WERI-Rb-1 (cell line): ENCODE results near the gene KRTCAP2.
A peak's percentile ranks its signal among the peaks of the same experiment; 100 is the strongest.
"Not testable (repeated sequence)": the region's sequence is repeated elsewhere in the genome, so short reads cannot be mapped to it uniquely, and the experiment has no call there.

ENCODE experiments used
- DNase-seq: peaks from one replicate; pipeline ENCODE4 v3.0.0-alpha.2; 2020
- H3K27ac ChIP-seq: fragments of 250-450 bp; sonication (Bioruptor Pico); 2 replicates; pipeline ENCODE4 v1.5.1; 2020; ENCODE audit warnings: mild to moderate bottlenecking, moderate library complexity
- H3K27me3 ChIP-seq: fragments of 250-450 bp; sonication (Bioruptor Pico); 2 replicates; pipeline ENCODE4 v1.5.1; 2021; ENCODE audit warnings: mild to moderate bottlenecking, low read depth, moderate library complexity; ENCODE audit not compliant: insufficient read depth, severe bottlenecking
- H3K36me3 ChIP-seq: fragments of 250-450 bp; sonication (Bioruptor Pico); 2 replicates; pipeline ENCODE4 v1.5.1; 2020; ENCODE audit warnings: mild to moderate bottlenecking, moderate library complexity
- H3K4me3 ChIP-seq: 2 replicates; pipeline ENCODE4 v1.5.1; 2011; ENCODE audit warnings: low read depth, mild to moderate bottlenecking, control low read depth, low read length
- H3K9me3 ChIP-seq: fragments of 250-450 bp; sonication (Bioruptor Pico); 2 replicates; pipeline ENCODE4 v1.5.1; 2021; ENCODE audit warnings: mild to moderate bottlenecking, moderate library complexity; ENCODE audit not compliant: severe bottlenecking
- CTCF ChIP-seq: IDR thresholded peaks from 2 replicates; pipeline ENCODE4 v1.5.1; 2011; ENCODE audit warnings: low read depth, mild to moderate bottlenecking, control low read depth, inconsistent platforms, low read length

The KRTCAP2 gene

GRCh38 chr1:155198547-155198906 lies 25.4 kb upstream of the KRTCAP2 start:
- TF ChIP-seq CTCF: no peak
- Histone ChIP-seq H3K27me3 (no peaks in the 10 kb centered on the region), H3K36me3 (peaks cover 82% of the 10 kb centered on the region), H3K9me3 (no peaks in the 10 kb centered on the region), H3K4me3 (no peak overlapping the region), H3K27ac (no peak overlapping the region)
- no peak for DNase-seq

GRCh38 chr1:155197901-155198546 lies 24.9 kb upstream of the KRTCAP2 start:
- H3K9me3 ChIP-seq: no peaks in the 10 kb centered on the region
- no peaks in the 10 kb centered on the region for H3K27me3 ChIP-seq
- H3K36me3 ChIP-seq: peaks cover 78% of the 10 kb centered on the region
- DNase-seq: no peak
- no peak overlapping the region for H3K27ac ChIP-seq
- no peak overlapping the region for H3K4me3 ChIP-seq
- TF ChIP-seq CTCF: no peak

- no peaks in the 10 kb centered on the region for H3K27me3 ChIP-seq
- TF ChIP-seq CTCF: no peak
- no peak overlapping the region for H3K4me3 ChIP-seq
- H3K27ac ChIP-seq: no peak overlapping the region
- no peaks in the 10 kb centered on the region for H3K9me3 ChIP-seq
- peaks cover 68% of the 10 kb centered on the region for H3K36me3 ChIP-seq
- DNase-seq: no peak
Observed at GRCh38 chr1:155196893-155197638, 24.0 kb upstream of the KRTCAP2 start.

DNA sequence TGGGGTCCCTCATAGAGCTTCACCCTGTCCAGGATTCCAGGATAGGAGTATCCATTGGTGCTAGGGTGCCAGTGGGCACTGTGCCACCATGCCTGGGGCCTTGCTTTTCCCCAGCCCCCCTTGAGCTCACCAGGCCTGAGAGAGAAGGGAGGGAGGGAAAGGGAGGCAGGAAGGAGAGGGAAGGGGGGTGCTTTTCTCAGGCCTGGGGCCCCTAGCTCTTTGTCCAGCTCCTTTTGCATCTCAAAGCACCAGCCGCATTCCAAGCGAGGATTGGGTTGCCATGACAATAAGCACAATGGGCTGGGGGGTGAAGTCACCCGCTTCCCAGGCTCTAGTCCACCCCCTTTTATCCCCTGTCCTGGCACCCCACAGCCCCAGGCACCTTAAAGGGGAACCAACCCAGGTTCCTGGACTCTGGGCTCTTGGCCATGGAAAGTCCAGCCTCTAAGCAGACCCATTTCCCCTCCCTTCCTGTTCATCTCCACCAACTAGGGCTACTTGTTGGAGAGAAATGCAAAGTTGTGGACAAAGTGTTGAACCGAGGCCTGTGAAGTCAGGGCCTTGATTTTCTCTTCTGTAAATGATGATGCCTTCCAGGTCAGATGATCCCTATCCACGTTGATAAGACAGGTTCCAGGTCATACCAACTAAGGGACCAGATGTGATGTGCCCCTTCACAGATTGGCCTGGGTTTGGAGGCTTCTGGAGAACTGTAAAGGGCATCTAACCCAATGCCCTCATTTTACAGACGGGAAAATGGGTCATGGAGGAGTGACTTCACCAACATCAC lies 23.2 kb upstream of the KRTCAP2 start:
- no peaks in the 10 kb centered on the region for H3K9me3 ChIP-seq
- H3K27ac ChIP-seq: no peak overlapping the region
- no peaks in the 10 kb centered on the region for H3K27me3 ChIP-seq
- no peak for TF ChIP-seq CTCF
- peaks cover 61% of the 10 kb centered on the region for H3K36me3 ChIP-seq
- H3K4me3 ChIP-seq: no peak overlapping the region
- DNase-seq: no peak

- Histone ChIP-seq H3K27ac (peak overlapping the region; percentile 88), H3K4me3 (peak overlapping the region; percentile 40), H3K9me3 (no peaks in the 10 kb centered on the region), H3K27me3 (no peaks in the 10 kb centered on the region), H3K36me3 (peaks cover 52% of the 10 kb centered on the region)
- peak; percentile 56 for DNase-seq
- no peak for TF ChIP-seq CTCF
Observed at GRCh38 chr1:155195201-155196102, 22.3 kb upstream of the KRTCAP2 start.

DNA sequence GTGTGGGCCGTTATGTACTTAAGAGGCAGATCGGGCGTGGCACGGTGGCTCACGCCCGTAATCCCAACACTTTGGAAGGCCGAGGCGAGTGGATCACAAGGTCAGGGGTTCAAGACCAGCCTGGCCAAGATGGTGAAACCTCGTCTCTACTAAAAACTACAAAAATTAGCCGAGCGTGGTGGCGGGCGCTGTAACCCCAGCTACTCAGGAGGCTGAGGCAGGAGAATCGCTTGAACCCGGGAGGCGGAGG lies 20.8 kb upstream of the KRTCAP2 start:
- not testable (repeated sequence) for H3K9me3 ChIP-seq
- H3K27ac ChIP-seq: peak overlapping the region; percentile 88
- H3K4me3 ChIP-seq: peak overlapping the region; percentile 40

More for the DNA sequence above, 20.8 kb upstream of the KRTCAP2 start:
- H3K36me3 ChIP-seq: peaks cover 37% of the 10 kb centered on the region
- not testable (repeated sequence) for DNase-seq, H3K27me3 ChIP-seq
